ENCODE data around the gene THADA. TPM values are rescaled to one million over a fixed set of nuclear protein-coding genes. Genes with fewer than 3 reads are reported as not detected.

The THADA gene
- total and polyA plus RNA-seq, 2 donors (not counting 1 experiment from before 2014, with no cell fraction given) = 9.2 to 36.2 TPM

- TF ChIP-seq, protein P1, sequence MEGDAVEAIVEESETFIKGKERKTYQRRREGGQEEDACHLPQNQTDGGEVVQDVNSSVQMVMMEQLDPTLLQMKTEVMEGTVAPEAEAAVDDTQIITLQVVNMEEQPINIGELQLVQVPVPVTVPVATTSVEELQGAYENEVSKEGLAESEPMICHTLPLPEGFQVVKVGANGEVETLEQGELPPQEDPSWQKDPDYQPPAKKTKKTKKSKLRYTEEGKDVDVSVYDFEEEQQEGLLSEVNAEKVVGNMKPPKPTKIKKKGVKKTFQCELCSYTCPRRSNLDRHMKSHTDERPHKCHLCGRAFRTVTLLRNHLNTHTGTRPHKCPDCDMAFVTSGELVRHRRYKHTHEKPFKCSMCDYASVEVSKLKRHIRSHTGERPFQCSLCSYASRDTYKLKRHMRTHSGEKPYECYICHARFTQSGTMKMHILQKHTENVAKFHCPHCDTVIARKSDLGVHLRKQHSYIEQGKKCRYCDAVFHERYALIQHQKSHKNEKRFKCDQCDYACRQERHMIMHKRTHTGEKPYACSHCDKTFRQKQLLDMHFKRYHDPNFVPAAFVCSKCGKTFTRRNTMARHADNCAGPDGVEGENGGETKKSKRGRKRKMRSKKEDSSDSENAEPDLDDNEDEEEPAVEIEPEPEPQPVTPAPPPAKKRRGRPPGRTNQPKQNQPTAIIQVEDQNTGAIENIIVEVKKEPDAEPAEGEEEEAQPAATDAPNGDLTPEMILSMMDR (conservative IDR thresholded peaks at IDR 0.05 in 1 of 2, IDR thresholded peaks at IDR 0.05 in 1 of 2; ENCODE audit: low read depth in 1 of 2, low read length in 2 of 2) = no peak
- no peak for TF ChIP-seq EZH2 (IDR thresholded peaks at IDR 0.05; ENCODE audit: low read length, missing control alignments)
- no peak for DNase-seq (ENCODE audit: low read depth in 2 of 2)
- H3K9ac ChIP-seq (ENCODE audit: insufficient read depth, low read length) = no peak overlapping the region
- no peak overlapping the region for H3K4me3 ChIP-seq (replicated peaks in 1 of 4; ENCODE audit: control extremely low read depth in 1 of 4, insufficient read depth in 1 of 4, low read depth in 3 of 4, low read length in 4 of 4)
- H3K4me2 ChIP-seq (ENCODE audit: extremely low read depth, insufficient read depth, low read length) = no peak overlapping the region
- H3K36me3 ChIP-seq (ENCODE audit: control insufficient read depth, insufficient read depth, low read length) = no peaks in the 10 kb centered on the region
- no peaks in the 10 kb centered on the region for H3K27me3 ChIP-seq (ENCODE audit: control insufficient read depth, insufficient read depth, low read length)
- H4K20me1 ChIP-seq (ENCODE audit: control insufficient read depth, extremely low read depth, insufficient read depth, low read length) = no peaks in the 10 kb centered on the region
- no peaks in the 10 kb centered on the region for H3K9me3 ChIP-seq (ENCODE audit: control insufficient read depth, insufficient read depth, low read depth, low read length)
- H3K27ac ChIP-seq (ENCODE audit: insufficient read depth, low read length) = no peak overlapping the region
- no peaks in the 10 kb centered on the region for H3K79me2 ChIP-seq (ENCODE audit: control insufficient read depth, insufficient read depth, low read length)
- no peaks in the 10 kb centered on the region for H3K4me1 ChIP-seq (ENCODE audit: control insufficient read depth, extremely low read depth, insufficient read depth, low read length)
- no peak overlapping the region for H2AFZ ChIP-seq (ENCODE audit: low read length)
These were observed 117.3 kb downstream of the THADA start for GRCh38 chr2:43478412-43479086.

DNA sequence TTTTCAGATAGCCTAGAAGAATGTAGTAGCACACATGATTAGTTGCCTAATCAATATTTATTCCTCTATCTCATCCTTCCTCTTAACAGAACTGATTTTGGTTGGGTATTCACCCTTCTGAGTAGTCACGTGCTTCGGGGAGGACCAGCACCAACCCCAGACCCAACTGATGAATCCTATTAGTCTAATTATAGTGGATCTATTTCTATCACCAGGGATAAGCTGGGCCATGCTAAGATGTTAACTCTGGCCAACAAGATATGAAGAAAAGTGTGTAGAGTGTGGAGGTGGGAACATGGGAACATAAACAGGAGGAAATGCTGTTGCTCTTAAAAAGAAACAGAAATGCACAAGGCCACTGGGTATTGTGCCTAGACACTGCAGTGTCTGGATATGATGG, 119.9 kb downstream of the THADA start:
- no peak overlapping the region for H3K9ac ChIP-seq (ENCODE audit: insufficient read depth, low read length)
- H4K20me1 ChIP-seq (ENCODE audit: control insufficient read depth, extremely low read depth, insufficient read depth, low read length) = no peaks in the 10 kb centered on the region
- H3K4me1 ChIP-seq (ENCODE audit: control insufficient read depth, extremely low read depth, insufficient read depth, low read length) = no peaks in the 10 kb centered on the region
- DNase-seq (ENCODE audit: low read depth in 2 of 2) = no peak
- H3K4me2 ChIP-seq (ENCODE audit: extremely low read depth, insufficient read depth, low read length) = no peak overlapping the region
- no peak for TF ChIP-seq EZH2 (IDR thresholded peaks at IDR 0.05; ENCODE audit: low read length, missing control alignments)
- TF ChIP-seq, protein P1 (conservative IDR thresholded peaks at IDR 0.05 in 1 of 2, IDR thresholded peaks at IDR 0.05 in 1 of 2; ENCODE audit: low read depth in 1 of 2, low read length in 2 of 2) = no peak
- no peaks in the 10 kb centered on the region for H3K9me3 ChIP-seq (ENCODE audit: control insufficient read depth, insufficient read depth, low read depth, low read length)
- no peak overlapping the region for H3K4me3 ChIP-seq (replicated peaks in 1 of 4; ENCODE audit: control extremely low read depth in 1 of 4, insufficient read depth in 1 of 4, low read depth in 3 of 4, low read length in 4 of 4)
- no peaks in the 10 kb centered on the region for H3K36me3 ChIP-seq (ENCODE audit: control insufficient read depth, insufficient read depth, low read length)
- no peaks in the 10 kb centered on the region for H3K79me2 ChIP-seq (ENCODE audit: control insufficient read depth, insufficient read depth, low read length)
- H3K27ac ChIP-seq (ENCODE audit: insufficient read depth, low read length) = no peak overlapping the region
- H2AFZ ChIP-seq (ENCODE audit: low read length) = no peak overlapping the region
- no peaks in the 10 kb centered on the region for H3K27me3 ChIP-seq (ENCODE audit: control insufficient read depth, insufficient read depth, low read length)

- Histone ChIP-seq H3K27me3 (ENCODE audit: control insufficient read depth, insufficient read depth, low read length) (no peaks in the 10 kb centered on the region), H2AFZ (ENCODE audit: low read length) (no peak overlapping the region), H3K9ac (ENCODE audit: insufficient read depth, low read length) (no peak overlapping the region), H3K9me3 (ENCODE audit: control insufficient read depth, insufficient read depth, low read depth, low read length) (no peaks in the 10 kb centered on the region), H3K36me3 (ENCODE audit: control insufficient read depth, insufficient read depth, low read length) (no peaks in the 10 kb centered on the region), H3K79me2 (ENCODE audit: control insufficient read depth, insufficient read depth, low read length) (no peaks in the 10 kb centered on the region), H3K4me2 (ENCODE audit: extremely low read depth, insufficient read depth, low read length) (no peak overlapping the region), H4K20me1 (ENCODE audit: control insufficient read depth, extremely low read depth, insufficient read depth, low read length) (no peaks in the 10 kb centered on the region), H3K27ac (ENCODE audit: insufficient read depth, low read length) (no peak overlapping the region), H3K4me1 (ENCODE audit: control insufficient read depth, extremely low read depth, insufficient read depth, low read length) (no peaks in the 10 kb centered on the region), H3K4me3 (replicated peaks in 1 of 4; ENCODE audit: control extremely low read depth in 1 of 4, insufficient read depth in 1 of 4, low read depth in 3 of 4, low read length in 4 of 4) (no peak overlapping the region)
- DNase-seq (ENCODE audit: low read depth in 2 of 2) = no peak
- TF ChIP-seq, protein P1 (conservative IDR thresholded peaks at IDR 0.05 in 1 of 2, IDR thresholded peaks at IDR 0.05 in 1 of 2; ENCODE audit: low read depth in 1 of 2, low read length in 2 of 2) = no peak
- no peak for TF ChIP-seq EZH2 (IDR thresholded peaks at IDR 0.05; ENCODE audit: low read length, missing control alignments)
These were observed 120.5 kb downstream of the THADA start for GRCh38 chr2:43475137-43475846.
